Neutrophil (primary cell): ENCODE data around the gene NOVA1.
"Not testable (repeated sequence)": the region's sequence is repeated elsewhere in the genome, so short reads cannot be mapped to it uniquely, and the experiment has no call there.

Experiments
- H3K27ac ChIP-seq: fragments of 200-600 bp; sonication (generic); 2 replicates; pipeline ENCODE4 v1.5.1; 2016; ENCODE audit warnings: mild to moderate bottlenecking, moderate library complexity
- H3K27me3 ChIP-seq: fragments of 200-600 bp; sonication (generic); 2 replicates; pipeline ENCODE4 v1.6.0; 2016; ENCODE audit warnings: mild to moderate bottlenecking
- H3K36me3 ChIP-seq: fragments of 200-600 bp; sonication (generic); 2 replicates; pipeline ENCODE4 v1.5.1; 2017
- H3K4me1 ChIP-seq, 2 experiments: fragments of 200-600 bp in 1 of 2; sonication (generic) in 1 of 2; 1 replicate in 1 of 2; 2 replicates in 1 of 2; pipeline versions ENCODE4 v1.5.1 to v1.6.1; 2013 to 2016; ENCODE audit warnings: low read depth in 1 of 2, low read length in 1 of 2, mild to moderate bottlenecking in 1 of 2, moderate library complexity in 1 of 2; ENCODE audit not compliant: control insufficient read depth in 1 of 2, insufficient read depth in 1 of 2
- H3K4me3 ChIP-seq, 2 experiments: fragments of 200-600 bp in 1 of 2; sonication (generic) in 1 of 2; 1 replicate in 1 of 2; 2 replicates in 1 of 2; pipeline ENCODE4 v1.5.1; 2013 to 2016; ENCODE audit warnings: low read depth in 1 of 2, low read length in 1 of 2, mild to moderate bottlenecking in 1 of 2, moderate library complexity in 1 of 2
- H3K9me3 ChIP-seq: fragments of 200-600 bp; sonication (generic); 2 replicates; pipeline ENCODE4 v1.5.1; 2016
- TF ChIP-seq, protein P1 (sequence below): fragments of 200-600 bp; sonication (generic); IDR thresholded peaks from 2 replicates; pipeline ENCODE4 v1.5.1; 2016; ENCODE audit warnings: antibody characterized with exemption

Gene NOVA1, protein sequence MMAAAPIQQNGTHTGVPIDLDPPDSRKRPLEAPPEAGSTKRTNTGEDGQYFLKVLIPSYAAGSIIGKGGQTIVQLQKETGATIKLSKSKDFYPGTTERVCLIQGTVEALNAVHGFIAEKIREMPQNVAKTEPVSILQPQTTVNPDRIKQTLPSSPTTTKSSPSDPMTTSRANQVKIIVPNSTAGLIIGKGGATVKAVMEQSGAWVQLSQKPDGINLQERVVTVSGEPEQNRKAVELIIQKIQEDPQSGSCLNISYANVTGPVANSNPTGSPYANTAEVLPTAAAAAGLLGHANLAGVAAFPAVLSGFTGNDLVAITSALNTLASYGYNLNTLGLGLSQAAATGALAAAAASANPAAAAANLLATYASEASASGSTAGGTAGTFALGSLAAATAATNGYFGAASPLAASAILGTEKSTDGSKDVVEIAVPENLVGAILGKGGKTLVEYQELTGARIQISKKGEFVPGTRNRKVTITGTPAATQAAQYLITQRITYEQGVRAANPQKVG

DNA sequence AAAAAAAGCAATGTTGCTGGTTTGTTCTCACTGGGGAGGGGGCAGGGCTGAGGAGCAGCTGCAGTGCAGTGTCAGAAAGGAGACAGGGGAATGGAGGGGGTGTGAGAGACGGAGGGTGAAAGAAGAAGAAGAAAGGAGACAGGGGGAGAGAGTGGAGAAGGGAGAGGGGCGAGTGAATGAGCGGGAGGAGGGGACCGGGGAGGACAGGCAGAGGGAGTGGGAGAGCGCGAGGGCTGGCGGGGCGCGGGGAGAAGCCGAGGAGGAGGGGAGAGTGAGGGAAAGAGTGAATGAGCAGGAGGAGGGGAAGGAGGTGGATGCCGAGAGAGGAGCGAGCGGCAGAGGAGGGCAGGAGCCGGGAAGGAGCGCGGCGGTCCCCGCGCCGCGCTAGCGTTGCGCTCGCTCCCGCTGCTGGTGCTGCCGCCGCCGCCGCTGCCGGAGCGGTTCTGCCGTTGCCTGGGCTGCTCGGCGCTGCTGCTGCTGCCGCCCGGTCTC lies at the start of gene NOVA1:
NOVA1 (minus strand) TSS at position 445 of the 492 bp plus-strand sequence. CDS start 597 bp downstream, outside the sequence.
- Histone ChIP-seq H3K4me3 (no peak within 1 kb of the TSS), H3K27me3 (peaks cover 63% of the 10 kb centered on the region)

DNA sequence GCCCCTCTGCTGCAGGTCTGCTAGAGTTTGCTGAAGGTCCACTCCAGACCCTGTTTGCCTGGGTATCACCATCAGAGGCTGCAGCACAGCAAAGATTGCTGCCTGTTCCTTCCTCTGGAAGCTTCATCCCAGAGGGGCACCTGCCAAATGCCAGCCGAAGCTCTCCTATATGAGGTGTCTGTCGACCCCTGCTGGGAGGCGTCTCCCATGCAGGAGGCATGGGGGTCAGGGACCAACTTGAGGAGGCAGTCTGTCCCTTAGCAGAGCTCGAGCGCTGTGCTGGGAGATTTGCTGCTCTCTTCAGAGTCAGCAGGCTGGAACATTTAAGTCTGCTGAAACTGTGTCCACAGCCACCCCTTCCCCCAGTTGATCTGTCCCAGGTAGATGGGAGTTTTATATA lies 47.2 kb upstream of the NOVA1 start:
- H3K4me3 ChIP-seq, H3K36me3 ChIP-seq, H3K27me3 ChIP-seq, H3K4me1 ChIP-seq, H3K27ac ChIP-seq, H3K9me3 ChIP-seq: not testable (repeated sequence)

More for the DNA sequence above, at the start of gene NOVA1:
- Histone ChIP-seq H3K4me1 (no peaks in the 10 kb centered on the region), H3K9me3 (no peaks in the 10 kb centered on the region), H3K27ac (no peak within 1 kb of the TSS), H3K36me3 (no peaks in the 10 kb centered on the region)
- TF ChIP-seq, protein P1, sequence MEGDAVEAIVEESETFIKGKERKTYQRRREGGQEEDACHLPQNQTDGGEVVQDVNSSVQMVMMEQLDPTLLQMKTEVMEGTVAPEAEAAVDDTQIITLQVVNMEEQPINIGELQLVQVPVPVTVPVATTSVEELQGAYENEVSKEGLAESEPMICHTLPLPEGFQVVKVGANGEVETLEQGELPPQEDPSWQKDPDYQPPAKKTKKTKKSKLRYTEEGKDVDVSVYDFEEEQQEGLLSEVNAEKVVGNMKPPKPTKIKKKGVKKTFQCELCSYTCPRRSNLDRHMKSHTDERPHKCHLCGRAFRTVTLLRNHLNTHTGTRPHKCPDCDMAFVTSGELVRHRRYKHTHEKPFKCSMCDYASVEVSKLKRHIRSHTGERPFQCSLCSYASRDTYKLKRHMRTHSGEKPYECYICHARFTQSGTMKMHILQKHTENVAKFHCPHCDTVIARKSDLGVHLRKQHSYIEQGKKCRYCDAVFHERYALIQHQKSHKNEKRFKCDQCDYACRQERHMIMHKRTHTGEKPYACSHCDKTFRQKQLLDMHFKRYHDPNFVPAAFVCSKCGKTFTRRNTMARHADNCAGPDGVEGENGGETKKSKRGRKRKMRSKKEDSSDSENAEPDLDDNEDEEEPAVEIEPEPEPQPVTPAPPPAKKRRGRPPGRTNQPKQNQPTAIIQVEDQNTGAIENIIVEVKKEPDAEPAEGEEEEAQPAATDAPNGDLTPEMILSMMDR: no peak

DNA sequence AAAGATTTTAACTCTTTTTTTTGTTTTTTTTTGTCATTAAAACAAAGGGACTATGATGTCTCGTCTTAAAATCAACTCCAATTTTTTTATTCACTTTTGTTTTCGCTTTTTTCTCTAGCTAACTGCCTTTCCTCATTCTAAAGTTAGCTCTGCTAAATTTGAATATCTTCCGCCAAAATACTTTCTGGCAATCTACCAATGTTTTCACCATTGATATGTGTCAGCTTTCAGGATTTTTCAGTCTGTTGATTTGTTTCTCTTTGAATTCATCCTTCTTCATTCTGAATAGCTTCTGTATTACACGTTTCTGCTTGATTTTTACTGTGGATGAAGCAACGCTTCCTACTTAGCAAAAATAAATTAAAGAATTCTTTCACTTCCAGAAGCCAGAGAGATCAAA lies 38.7 kb upstream of the NOVA1 start:
- Histone ChIP-seq H3K4me1 (no peaks in the 10 kb centered on the region), H3K4me3 (no peak overlapping the region), H3K9me3 (no peaks in the 10 kb centered on the region), H3K27ac (no peak overlapping the region), H3K27me3 (no peaks in the 10 kb centered on the region), H3K36me3 (no peaks in the 10 kb centered on the region)
- TF ChIP-seq, protein P1: no peak

DNA sequence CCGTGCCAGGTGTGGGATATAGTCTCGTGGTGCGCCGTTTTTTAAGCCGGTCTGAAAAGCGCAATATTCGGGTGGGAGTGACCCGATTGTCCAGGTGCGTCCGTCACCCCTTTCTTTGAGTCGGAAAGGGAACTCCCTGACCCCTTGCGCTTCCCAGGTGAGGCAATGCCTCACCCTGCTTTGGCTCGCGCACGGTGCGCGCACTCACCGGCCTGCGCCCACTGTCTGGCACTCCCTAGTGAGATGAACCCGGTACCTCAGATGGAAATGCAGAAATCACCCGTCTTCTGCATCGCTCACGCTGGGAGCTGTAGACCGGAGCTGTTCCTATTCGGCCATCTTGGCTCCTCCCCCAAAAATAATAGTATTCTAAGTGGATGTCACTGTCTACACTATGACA lies 37.1 kb upstream of the NOVA1 start:
- H3K36me3 ChIP-seq, H3K27ac ChIP-seq, H3K4me3 ChIP-seq, H3K27me3 ChIP-seq, H3K4me1 ChIP-seq, H3K9me3 ChIP-seq: not testable (repeated sequence)

DNA sequence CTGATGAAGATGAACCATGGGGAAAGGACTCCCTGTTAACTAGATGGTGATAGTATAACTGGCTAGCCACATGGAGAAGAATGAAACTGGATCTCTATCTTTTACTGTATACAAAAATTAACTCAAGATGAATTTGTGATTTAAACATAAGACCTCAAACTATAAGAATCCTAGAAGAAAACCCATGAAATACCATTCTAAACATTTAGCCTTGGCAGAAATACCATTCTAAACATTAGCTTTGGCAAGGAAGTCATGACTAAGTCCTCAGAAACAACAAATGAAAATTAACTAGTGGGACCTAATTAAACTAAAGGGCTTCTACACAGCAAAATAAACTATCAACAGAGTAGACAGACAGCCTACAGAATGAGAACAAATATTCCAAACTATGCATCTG lies 28.4 kb upstream of the NOVA1 start:
- H3K9me3 ChIP-seq: no peaks in the 10 kb centered on the region
- TF ChIP-seq, protein P1: no peak
- H3K4me1 ChIP-seq: no peaks in the 10 kb centered on the region
- no peak overlapping the region for H3K27ac ChIP-seq
- H3K27me3 ChIP-seq: no peaks in the 10 kb centered on the region
- no peak overlapping the region for H3K4me3 ChIP-seq
- no peaks in the 10 kb centered on the region for H3K36me3 ChIP-seq

DNA sequence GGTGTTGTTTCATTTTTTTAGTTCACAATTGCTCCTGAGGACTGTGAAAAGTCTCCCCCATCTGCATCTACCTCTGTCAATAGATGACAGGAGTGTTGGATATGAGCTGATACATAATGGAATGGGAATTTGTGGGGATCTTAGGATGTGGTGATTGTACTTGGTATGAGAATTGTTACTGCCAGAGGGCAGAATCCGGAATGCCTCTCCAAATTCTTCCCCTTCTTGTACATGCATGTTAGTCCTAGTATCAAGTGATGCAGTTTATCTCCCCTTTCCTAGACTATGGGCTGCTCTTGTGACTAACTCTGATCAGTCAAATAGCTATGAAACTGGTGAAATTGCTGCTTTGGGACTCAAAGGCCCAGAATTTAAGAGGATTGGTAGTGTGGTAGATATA lies 24.8 kb upstream of the NOVA1 start:
- H3K27me3 ChIP-seq: no peaks in the 10 kb centered on the region

More for the DNA sequence above, 24.8 kb upstream of the NOVA1 start:
- Histone ChIP-seq H3K9me3 (no peaks in the 10 kb centered on the region), H3K4me3 (no peak overlapping the region), H3K27ac (no peak overlapping the region), H3K36me3 (no peaks in the 10 kb centered on the region), H3K4me1 (no peaks in the 10 kb centered on the region)
- TF ChIP-seq, protein P1: no peak
